Gastrocnemius medialis (tissue), 4 donors: ENCODE data around the gene DAG1.

ENCODE experiments used
- POLR2A ChIP-seq, 2 donors: fragments of 450-650 bp; IDR thresholded peaks; one replicate each; pipeline ENCODE4 v1.6.1; 2017; ENCODE audit warnings: antibody characterized with exemption in 2 of 2, mild to moderate bottlenecking in 2 of 2, moderate library complexity in 2 of 2
- TF ChIP-seq, protein P1 (sequence below), 5 experiments: fragments of 450-650 bp in 3 of 5; fragments of 200-600 bp in 2 of 5; sonication (generic) in 2 of 5; IDR thresholded peaks in 4 of 5; conservative IDR thresholded peaks in 1 of 5; 1 replicate in 4 of 5; 2 replicates in 1 of 5; pipeline ENCODE4 v1.5.1; 2016 to 2019; ENCODE audit warnings: antibody characterized with exemption in 5 of 5, mild to moderate bottlenecking in 3 of 5, moderate library complexity in 3 of 5

DNA sequence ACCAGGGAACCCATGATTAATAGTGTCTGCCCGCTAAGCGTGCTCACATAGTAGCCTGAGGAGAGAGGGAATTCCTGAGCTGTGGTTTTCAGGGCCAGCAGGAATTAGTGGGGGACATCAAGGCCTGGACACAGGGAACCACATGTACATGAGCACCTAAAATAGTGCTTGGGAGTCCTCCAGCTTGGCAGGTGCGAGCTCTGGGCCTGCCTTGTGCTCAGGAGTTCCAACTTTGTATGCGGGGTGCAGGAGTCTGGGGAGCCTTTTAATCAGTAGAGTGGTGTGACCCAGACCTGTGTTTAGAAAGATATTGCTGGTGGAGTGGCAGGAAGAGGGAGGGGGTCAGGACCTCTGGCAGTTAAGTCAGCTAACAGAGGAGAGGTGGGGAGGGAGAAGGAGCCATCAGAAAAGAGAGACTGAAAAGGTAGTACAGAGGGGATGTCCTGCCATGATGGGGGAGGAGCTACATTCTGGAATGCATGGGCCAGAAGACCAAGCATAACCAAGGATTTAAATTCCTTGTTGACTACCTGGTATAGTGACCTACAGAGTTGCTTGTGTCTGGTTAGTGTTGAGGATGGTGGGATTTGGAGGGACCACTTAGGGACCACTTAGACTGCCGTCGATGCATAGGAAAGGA lies 1.9 kb downstream of the DAG1 start:
- TF ChIP-seq POLR2A (IDR thresholded peaks at IDR 0.05), result peak in 1 of 2 donors; percentile 22
- TF ChIP-seq, protein P1, sequence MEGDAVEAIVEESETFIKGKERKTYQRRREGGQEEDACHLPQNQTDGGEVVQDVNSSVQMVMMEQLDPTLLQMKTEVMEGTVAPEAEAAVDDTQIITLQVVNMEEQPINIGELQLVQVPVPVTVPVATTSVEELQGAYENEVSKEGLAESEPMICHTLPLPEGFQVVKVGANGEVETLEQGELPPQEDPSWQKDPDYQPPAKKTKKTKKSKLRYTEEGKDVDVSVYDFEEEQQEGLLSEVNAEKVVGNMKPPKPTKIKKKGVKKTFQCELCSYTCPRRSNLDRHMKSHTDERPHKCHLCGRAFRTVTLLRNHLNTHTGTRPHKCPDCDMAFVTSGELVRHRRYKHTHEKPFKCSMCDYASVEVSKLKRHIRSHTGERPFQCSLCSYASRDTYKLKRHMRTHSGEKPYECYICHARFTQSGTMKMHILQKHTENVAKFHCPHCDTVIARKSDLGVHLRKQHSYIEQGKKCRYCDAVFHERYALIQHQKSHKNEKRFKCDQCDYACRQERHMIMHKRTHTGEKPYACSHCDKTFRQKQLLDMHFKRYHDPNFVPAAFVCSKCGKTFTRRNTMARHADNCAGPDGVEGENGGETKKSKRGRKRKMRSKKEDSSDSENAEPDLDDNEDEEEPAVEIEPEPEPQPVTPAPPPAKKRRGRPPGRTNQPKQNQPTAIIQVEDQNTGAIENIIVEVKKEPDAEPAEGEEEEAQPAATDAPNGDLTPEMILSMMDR (IDR thresholded peaks at IDR 0.05 in 4 of 5, conservative IDR thresholded peaks at IDR 0.05 in 1 of 5), result no peak
